Measurements from ENCODE around the gene LEMD3.

The LEMD3 gene

GRCh38 chr12:65208964-65209654 is 39.7 kb downstream of the LEMD3 start:
- DNase-seq (ENCODE audit: low read depth), result no peak

- DNase-seq (ENCODE audit: low read depth), result no peak
These were observed 40.3 kb downstream of the LEMD3 start for GRCh38 chr12:65209655-65210043.

GRCh38 chr12:65217086-65217485 is 47.7 kb downstream of the LEMD3 start:
- DNase-seq (ENCODE audit: low read depth), result no peak

GRCh38 chr12:65220761-65221160 is 51.4 kb downstream of the LEMD3 start:
- no peak for DNase-seq (ENCODE audit: low read depth)

GRCh38 chr12:65229441-65229840 is 60.1 kb downstream of the LEMD3 start:
- DNase-seq (ENCODE audit: low read depth), result no peak

DNA sequence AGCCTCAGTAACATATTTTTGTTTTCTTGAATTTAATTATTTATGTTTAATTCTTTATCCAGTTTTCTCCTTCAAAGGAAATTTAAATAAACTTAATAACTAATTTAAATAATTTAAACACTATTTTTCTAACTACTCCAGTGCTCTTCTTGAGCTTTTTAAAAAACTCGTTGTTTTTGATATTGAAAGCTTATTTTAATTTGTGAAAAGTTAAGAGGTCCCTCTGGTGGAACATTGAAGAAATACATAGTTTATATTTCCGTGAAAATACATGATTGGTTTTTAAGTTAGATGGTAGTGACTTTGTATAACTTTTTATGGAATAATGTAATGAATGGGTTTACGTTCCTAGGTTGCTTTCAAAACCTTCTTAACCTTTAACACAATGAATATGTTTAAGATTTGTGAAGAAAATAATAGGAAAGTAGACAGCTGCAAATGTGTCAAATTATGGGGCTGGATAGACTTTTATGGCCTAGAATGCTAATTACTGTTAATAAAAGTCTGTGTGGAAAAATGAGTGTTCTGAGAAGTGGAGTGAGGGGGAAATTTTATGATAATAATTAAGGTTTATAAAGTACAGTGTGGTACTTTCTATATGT is 63.2 kb downstream of the LEMD3 start:
- no peak for DNase-seq (ENCODE audit: low read depth)

- DNase-seq (ENCODE audit: low read depth), result no peak
These were observed 67.8 kb downstream of the LEMD3 start for GRCh38 chr12:65237153-65237552.

- no peak for DNase-seq (ENCODE audit: low read depth)
These were observed 69.2 kb downstream of the LEMD3 start for GRCh38 chr12:65238609-65239008.

GRCh38 chr12:65248656-65249633 is 79.6 kb downstream of the LEMD3 start:
- DNase-seq (ENCODE audit: low read depth), result no peak

DNA sequence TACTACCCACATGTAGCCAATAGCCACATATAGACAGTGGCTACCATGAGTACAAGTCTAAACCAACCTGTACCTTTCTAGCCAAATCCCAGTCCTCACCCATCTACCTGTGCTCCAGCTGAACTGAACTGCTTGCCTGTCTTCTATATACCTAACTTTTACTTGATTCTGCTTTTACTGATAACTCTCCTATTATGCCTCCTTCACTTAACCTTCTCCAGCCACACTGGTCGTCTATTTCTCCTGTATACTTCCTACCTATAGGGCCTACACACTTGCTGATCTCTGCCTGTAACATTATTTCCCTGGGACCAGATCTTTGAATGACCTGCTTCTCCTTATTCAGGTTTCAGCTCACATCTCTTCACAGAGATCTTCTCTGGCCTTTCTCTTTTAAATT is 83.1 kb downstream of the LEMD3 start:
- DNase-seq (ENCODE audit: low read depth), result no peak

- no peak for DNase-seq (ENCODE audit: low read depth)
These were observed 88.6 kb downstream of the LEMD3 start for GRCh38 chr12:65257986-65258385.

DNA sequence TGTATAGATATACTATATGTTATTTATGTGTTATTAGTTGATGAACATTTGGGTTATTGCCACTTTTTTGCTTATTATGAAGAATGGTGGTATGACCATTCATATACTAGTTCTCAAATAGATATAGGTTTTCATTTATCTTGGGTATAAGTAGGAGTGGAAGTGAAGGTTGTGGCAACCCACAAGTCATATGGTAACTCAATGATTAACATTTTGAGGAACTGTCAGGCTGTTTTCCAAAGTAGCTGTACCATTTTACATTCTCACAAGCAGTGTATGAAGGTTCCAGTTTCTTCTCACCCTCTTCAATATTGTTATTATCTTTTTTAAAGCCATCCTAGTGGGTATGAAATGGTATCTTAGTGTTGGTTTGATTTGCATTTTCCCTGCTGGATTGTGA is 90.1 kb downstream of the LEMD3 start:
- no peak for DNase-seq (ENCODE audit: low read depth)

DNA sequence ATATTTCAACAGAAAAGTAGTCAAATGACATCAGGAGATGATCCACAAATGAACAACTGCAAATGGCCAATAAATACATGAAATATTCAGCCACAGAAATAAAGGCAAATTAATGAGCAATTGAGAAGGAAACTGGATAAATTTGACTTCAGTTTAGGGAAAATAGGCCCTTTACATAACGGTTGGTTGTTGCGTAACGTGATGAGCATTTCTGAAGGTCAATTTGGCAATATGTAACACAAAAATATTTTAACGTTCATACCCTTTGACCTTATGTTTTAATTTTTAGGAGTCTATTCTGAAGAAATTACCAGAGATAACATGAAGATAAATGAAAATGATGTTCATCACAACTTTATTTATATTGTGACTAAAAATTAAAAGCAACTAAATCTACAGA is 94.4 kb downstream of the LEMD3 start:
- no peak for DNase-seq (ENCODE audit: low read depth)

- DNase-seq (ENCODE audit: low read depth), result no peak
These were observed 97.0 kb downstream of the LEMD3 start for GRCh38 chr12:65266408-65266807.

DNA sequence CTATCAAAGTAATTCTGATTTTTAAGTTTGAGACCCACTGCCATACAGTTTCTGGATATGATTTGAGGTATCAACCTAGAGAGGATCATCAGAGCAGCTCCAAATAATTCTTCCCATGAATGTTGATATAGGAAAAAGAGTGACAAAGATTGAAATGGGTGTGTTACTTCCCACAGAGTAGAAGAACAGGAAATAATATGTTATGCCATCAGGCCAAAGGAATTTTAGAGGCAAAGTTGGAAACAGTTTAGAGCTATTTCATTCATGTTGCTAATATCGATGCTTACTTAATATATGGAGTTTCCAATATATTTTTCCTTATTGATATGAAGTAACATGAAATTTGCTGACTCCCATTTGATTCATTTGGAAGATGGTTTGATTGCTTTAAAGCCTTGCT is 100.2 kb downstream of the LEMD3 start:
- DNase-seq (ENCODE audit: low read depth), result no peak

- no peak for DNase-seq (ENCODE audit: low read depth)
These were observed 105.4 kb downstream of the LEMD3 start for GRCh38 chr12:65274602-65275272.

DNA sequence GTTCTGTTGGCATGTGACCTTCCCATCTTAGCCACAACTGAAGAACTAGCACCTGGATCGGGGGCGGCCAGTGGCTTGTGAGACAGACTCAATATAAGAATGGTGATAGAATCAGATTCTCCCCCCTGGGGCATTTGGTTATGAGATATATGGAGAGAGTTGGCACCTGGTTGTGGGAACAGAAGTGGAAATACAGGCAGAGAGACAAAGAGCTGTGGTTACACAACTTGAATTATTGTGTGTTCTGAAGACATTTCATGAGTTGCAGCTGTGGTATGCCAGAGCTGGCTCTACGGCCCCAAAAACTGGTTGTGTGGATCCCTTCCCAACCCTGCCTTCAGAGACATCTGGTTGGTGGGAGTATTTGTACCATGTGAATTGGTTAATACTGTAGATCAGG is 106.2 kb downstream of the LEMD3 start:
- no peak for DNase-seq (ENCODE audit: low read depth)

- DNase-seq (ENCODE audit: low read depth), result no peak
These were observed 107.6 kb downstream of the LEMD3 start for GRCh38 chr12:65276916-65277530.

- no peak for DNase-seq (ENCODE audit: low read depth)
These were observed 108.7 kb downstream of the LEMD3 start for GRCh38 chr12:65277994-65278575.

GRCh38 chr12:65278576-65279368 is 109.4 kb downstream of the LEMD3 start, which contains the start of gene MSRB3:
MSRB3 (plus strand) TSS chr12:65278683; CDS start chr12:65308580, 29,897 bp downstream.
- peak; percentile 6 for DNase-seq (ENCODE audit: low read depth)

Data from activated T-cell treated with anti-CD3 and anti-CD28 coated beads for 48 hours (primary cell).